Hepatic stellate cell (primary cell): Measurements from ENCODE around the gene LRRC75B.
"Not testable (repeated sequence)": the region's sequence is repeated elsewhere in the genome, so short reads cannot be mapped to it uniquely, and the experiment has no call there.

ENCODE experiments used
- DNase-seq: peaks from one replicate; pipeline ENCODE4 v3.0.0; 2011; ENCODE audit warnings: low spot score

The LRRC75B gene

DNA sequence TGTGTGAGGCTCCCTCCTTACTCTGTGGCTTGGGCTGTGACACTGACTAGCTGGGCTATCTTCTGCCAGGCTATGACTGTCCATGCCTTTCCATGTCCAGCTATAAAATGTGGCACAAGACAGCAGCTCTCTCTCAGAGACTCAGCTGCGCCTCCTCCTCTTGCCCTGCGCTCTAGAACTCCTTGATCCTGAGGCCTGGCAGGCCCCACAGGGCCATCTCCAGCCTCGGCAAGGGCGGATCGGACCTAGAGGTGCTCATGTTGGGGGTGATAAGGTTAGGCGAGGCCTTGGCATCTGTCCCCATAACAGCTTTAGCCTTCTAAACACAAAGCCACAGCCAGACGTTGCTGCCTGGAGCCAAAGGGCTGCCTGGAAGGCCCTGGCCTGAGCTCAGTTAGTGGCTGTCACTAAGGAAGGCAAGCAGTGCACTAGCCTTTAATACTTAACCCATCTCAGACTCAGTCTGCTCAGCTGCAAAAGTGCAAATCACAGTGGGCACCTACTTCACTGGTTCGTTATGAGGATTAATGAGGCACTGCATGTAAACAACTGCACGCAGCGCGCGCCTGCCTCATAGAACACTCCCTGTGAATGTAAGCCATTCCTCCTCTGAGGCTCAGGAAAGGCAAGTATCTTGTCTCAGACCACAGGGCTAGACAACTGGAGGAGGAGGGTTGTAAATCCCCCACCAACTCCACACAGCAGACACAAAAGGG is 39.1 kb downstream of the LRRC75B start:
- DNase-seq: peak; percentile 30

DNA sequence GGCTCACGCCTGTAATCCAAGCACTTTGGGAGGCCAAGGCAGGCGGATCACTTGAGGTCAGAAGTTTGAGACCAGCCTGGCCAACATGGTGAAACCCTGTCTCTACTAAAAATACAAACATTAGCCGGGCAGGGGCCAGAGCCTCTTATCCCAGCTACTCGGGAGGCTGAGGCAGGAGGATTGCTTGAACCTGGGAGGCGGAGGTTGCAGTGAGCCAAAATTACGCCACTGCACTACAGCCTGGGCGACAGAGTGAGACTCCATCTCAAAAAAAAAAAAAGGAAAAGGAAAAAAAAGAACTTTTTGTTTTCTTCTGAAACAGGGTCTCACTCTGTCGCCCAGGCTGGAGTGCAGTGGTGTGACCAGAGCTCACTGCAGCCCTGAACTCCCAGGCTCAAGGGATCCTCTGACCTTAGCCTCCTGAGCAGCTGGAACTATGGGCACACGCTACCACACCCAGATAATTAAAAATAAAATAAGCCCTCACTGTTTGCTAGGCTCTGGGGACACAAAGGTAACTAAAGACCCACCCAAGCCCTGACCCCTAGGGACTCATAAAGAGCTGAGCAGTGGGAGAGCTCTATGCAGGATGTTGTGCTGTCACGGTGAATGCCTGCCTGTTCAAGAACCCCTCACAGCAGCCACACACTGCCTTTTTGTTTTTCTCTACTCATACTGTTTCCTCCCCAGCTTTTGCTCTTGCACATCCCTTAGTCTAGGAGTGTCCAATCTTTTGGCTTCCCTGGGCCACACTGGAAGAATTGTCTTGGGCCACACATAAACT is 40.2 kb downstream of the LRRC75B start:
- not testable (repeated sequence) for DNase-seq

DNA sequence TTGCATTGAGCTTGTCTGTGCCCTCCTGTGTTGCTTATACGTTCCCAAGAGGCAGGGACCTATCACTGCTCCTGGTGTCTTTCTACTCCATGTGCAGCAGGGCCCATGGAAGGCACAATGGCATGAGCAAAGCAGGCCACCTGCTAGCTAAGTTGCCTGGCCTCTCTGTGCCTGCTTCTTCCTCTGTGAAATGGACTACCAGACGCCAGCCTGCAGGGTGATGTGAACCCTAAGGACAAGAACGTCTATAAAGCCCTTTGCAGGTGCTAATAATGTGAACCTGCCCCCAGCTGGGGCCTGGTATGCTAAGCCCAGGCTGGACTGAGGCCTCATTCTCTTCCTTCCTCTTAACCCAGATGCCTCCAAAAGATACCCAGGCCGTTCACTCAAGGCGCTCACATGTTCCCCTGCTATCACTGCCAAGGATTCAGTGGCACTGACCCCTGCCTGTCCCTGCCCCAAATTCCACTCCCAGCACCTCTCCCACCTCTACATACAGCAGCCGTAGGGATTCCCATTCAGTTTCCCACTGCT is 41.9 kb downstream of the LRRC75B start:
- no peak for DNase-seq

DNA sequence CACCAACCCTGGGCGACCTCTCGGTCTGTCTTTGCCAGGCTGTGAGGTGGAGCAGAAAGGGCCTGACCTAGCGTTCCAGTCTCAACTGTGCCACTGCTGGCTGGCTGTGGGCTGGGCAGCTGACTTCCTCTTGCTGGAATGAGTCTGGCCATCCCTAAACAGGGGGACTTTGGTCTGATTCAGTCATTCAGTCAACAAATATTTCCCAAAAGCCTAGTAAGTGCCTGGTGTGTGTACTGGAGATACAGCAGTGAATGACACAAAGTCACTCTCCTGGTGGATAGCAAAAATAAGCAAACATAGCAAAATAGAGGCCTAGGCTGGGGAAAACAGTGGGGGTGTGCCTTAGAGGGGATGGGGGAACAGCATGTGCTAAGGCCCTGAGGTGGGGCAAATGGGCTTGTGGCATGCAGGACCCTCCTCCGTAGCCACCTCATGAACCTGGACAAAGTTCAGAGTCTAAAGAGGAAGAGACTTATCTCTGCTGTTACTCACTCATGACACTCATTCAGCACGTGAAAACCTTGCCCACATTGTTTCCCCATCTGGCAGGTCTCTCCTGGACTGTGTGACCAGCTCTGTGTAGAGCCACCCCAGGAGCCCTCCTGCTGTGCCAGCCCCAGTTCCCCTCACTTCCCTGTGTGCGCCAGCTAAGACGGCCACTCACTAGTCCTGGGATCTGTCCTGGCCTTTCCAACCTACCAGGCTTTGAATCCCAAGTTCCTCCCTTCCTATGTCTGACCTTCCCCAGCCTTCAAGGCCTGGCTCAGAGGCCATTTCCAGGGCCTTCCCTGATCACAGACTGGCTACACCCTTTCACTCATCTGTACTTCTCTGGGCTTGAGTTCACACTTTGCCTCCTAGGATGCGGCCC is 42.6 kb downstream of the LRRC75B start:
- DNase-seq: peak; percentile 21

DNA sequence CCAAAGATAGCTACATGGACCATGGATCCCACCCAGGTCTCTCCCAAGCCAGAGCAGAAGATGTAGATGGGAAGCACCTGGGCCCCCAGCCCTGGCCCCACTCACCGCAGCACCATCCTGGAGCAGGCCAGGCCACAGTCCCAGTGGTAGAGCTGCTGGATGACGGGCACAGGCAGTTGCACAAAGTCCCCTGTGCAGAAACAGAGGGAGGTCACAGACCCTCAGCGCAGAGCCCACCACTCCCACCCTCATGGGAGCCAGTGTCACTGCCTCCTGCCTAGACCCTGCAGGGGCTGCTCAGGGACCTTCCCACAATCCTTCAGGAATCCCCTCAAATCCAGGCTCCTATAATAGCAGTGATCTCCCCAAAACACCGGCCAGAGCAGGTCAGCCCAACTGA is 44.1 kb downstream of the LRRC75B start:
- DNase-seq: no peak

DNA sequence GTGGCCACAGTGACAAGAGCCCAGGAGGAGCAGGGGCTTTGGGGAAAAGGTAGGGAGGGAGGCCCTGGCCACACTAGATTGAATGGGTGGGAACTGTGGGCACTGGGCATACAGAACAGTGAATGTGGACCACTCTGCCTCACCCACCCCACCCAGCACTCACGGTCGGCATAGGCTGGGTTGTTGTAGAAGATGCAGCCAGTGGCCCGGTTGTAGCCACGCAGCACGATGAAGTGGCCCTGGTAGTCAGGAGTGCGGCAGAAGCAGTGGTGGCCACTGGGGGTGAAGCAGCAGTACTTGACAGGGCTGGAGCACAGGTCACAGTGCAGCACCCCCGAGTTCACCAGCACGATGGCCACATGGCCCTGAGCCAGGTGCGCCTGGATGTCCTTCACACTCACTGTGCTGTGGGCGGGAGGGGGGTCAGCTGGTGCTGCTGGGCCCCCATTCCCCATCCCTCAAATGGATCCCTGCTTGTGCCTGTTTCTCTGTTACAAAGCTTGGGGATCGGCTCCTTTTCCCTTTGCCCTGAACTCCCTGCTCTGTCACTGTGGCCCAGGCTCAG is 49.1 kb downstream of the LRRC75B start:
- DNase-seq: no peak

DNA sequence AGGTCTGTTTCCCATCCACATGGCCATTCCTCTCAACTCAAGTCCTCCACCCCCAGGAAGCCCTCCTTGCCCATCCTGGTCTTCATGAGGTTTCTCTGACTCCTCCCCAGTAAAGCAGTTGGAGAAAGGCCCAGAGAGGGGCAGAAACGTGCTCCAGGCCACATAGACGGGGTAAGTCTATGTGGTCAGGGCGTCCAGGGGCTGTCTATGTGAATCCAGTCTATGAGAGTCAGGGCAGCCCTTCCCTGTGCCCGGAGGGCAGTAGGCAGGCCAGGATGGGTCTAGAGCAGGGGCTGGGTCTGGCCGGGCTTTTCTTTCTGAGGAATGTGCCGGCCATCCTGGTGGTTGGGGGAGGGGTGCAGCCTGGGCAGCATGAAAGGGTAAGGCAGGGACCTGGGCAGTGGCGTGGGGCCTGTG is 49.7 kb downstream of the LRRC75B start:
- no peak for DNase-seq

DNA sequence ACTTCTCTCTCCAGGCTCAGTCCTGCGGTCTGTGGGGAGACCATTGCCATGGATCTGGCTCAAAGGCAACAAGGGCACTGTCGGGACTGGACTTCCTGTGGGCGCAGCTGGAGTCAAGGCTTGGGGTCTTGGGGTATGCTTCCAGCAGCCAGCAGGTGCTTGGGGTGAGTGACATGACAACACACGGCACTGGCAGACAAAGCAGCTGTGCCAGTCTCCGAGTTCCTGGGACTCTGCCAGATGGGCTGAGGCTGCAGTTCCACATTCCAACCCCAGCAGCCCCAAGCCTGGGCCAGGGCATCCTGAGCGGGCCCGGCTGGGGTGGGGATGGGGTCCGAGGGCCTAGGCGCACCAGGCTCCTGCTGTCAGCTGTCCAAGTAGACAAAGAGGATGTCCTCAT is 50.2 kb downstream of the LRRC75B start:
- DNase-seq: no peak

DNA sequence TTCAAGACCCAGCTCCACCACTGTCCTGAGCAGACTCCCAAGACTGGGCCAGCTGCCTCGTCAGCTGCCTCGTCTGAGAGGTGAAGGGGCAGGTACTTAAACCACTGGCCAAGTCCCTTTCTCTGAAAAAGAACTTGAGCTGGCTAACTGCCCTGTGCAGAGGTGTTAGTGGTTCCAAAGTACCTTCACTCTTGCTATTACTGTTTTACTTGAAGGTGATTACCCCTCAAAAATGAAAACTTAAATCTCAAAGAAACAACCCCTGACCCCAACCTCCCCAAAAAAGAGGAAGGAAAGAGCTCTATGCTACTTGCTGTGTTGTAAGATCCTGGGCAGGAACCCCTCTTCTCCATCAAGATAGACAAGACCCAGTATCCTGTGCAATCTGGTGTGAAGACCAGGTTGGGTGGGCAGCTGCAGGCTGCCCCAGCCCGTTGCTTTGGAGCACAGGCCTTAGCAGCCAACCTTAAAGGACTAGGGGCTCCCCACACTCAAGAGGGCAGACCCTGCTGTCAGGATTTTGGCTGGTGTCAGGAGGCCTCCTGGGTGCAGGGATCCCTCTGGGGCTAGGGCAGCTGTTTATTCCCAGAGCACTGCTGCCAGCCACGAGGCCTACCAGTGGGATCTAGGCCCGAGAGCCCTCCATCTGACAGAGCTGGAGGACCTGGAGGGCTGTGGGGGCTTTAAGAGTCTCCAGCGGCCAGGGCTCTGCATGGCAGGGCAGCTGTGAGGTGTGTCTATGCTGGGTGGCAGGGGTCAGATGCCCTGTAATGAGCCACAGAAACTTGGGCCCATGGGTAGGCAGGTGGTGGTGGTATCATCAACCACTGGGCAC is 51.0 kb downstream of the LRRC75B start:
- DNase-seq: no peak

DNA sequence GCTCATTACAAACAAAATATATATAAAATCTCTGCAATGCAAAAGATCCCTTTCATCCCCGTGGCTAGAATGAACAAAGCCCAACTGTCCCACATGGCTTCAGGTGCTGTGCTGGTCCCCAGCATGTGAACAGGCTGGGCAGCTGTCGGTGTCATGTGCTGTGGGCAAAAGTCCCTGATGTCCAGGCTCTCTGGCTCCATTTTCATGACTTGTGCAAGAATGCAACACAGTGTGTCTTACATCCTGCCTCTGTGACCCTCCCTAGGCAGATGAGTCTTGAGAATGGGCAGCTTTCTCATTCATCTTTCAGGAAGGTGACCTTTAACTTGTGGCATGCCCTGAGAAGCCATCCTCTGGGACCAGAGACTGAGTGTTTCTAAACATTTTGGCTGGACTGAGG is 52.4 kb downstream of the LRRC75B start:
- no peak for DNase-seq

DNA sequence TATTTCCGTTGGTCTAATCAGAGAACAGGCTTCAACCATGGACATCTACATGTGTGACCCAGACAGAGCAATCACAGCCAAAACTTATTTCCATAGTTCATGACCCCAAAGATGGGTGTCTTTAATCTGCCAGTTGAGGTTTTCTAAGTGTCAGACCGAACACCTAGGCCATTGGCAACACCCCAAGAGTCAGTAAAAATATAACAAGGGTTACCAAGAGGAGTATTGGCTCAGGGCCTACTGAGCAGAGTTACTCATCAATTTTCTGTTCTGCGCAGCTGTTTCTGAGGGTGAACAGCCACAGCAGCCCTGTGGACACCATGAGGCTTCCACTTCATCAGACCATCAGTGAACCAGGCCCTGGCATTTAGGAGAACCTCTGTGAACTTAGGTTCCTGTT is 56.8 kb downstream of the LRRC75B start:
- no peak for DNase-seq
